Natural killer cell (primary cell): Measurements from ENCODE around the gene KRTAP3-2. TPM values are rescaled to one million over a fixed set of nuclear protein-coding genes. Genes with fewer than 3 reads are reported as not detected.

Source experiments
- ATAC-seq, 3 donors: fragments of 150-1000 bp in 2 of 3; fragments of 200-7000 bp in 1 of 3; cut with Tn5 transposase; 1 replicate in 1 of 3; 2 replicates in 2 of 3; pipeline ENCODE4 v1.10.0; 2021; ENCODE audit warnings: mild to moderate bottlenecking in 2 of 3, moderate library complexity in 2 of 3
- DNase-seq, 2 donors: peaks; one replicate each; pipeline versions ENCODE4 v3.0.0 to v3.0.0-alpha.2; 2013 to 2021; ENCODE audit warnings: mixed read lengths in 1 of 2
- H3K27ac ChIP-seq: one replicate; pipeline ENCODE4 v1.5.1; 2013; ENCODE audit warnings: mild to moderate bottlenecking, low read length
- H3K27me3 ChIP-seq: one replicate; pipeline ENCODE4 v1.6.1; 2013; ENCODE audit warnings: low read length; ENCODE audit not compliant: control insufficient read depth, insufficient read depth
- H3K36me3 ChIP-seq: one replicate; pipeline ENCODE4 v1.6.1; 2013; ENCODE audit warnings: low read length; ENCODE audit not compliant: control insufficient read depth, insufficient read depth
- H3K4me1 ChIP-seq: one replicate; pipeline ENCODE4 v1.6.1; 2013; ENCODE audit warnings: low read length; ENCODE audit not compliant: control insufficient read depth, insufficient read depth
- H3K4me3 ChIP-seq: one replicate; pipeline ENCODE4 v1.5.1; 2013; ENCODE audit warnings: low read length
- H3K9me3 ChIP-seq: one replicate; pipeline ENCODE4 v1.6.1; 2013; ENCODE audit warnings: low read length; ENCODE audit not compliant: control insufficient read depth, insufficient read depth
- H3K27ac Mint-ChIP-seq, 2 donors: one replicate each; pipeline ENCODE4 v1.8.0; 2022; ENCODE audit warnings: mild to moderate bottlenecking in 2 of 2, mixed read lengths in 2 of 2, moderate library complexity in 1 of 2
- H3K27me3 Mint-ChIP-seq, 2 donors: one replicate each; pipeline ENCODE4 v1.8.0; 2022; ENCODE audit warnings: low read depth in 2 of 2, mixed read lengths in 2 of 2
- H3K36me3 Mint-ChIP-seq: one replicate; pipeline ENCODE4 v1.8.0; 2022; ENCODE audit warnings: mixed read lengths
- H3K4me1 Mint-ChIP-seq, 2 donors: one replicate each; pipeline ENCODE4 v1.8.0; 2022; ENCODE audit warnings: mixed read lengths in 2 of 2
- H3K4me3 Mint-ChIP-seq: one replicate; pipeline ENCODE4 v1.8.0; 2022; ENCODE audit warnings: mild to moderate bottlenecking, moderate library complexity, mixed read lengths
- H3K9me3 Mint-ChIP-seq, 2 donors: one replicate each; pipeline ENCODE4 v1.8.0; 2022; ENCODE audit warnings: mixed read lengths in 2 of 2
- CTCF ChIP-seq: fragments of 200-600 bp; IDR thresholded peaks from one replicate; pipeline ENCODE4 v1.8.0; 2022; ENCODE audit warnings: antibody characterized with exemption
- WGBS: methylation state at CpG from one replicate; pipeline ENCODE4 v1.1.7; 2013; ENCODE audit warnings: missing lambda C conversion rate; ENCODE audit not compliant: insufficient coverage; 5-methylcytosine and 5-hydroxymethylcytosine counted together
- intact Hi-C: fragments of 100-400 bp; cut with micrococcal nuclease; formaldehyde crosslinking; loops from one replicate; pipeline ENCODE4 v1.14.2; 2022
- total RNA-seq, 4 donors: library from RNA; stranded (reverse); fragments of 120-200 nt in 1 of 4; gene quantifications; one replicate each; pipeline versions ENCODE4 v1.2.3 to v1.2.4, GENCODE V29; 2013 to 2022

Gene KRTAP3-2
- total RNA-seq, 3 donors from 2014 or later (not counting 1 experiment from before 2014, with no cell fraction given), result not detected

GRCh38 chr17:40997361-40997760 is 2.3 kb downstream of the KRTAP3-2 start:
- Mint-ChIP-seq H3K36me3 (no peaks in the 10 kb centered on the region), H3K9me3 (no peaks in the 10 kb centered on the region), H3K4me1 (no peaks in the 10 kb centered on the region), H3K27me3 (peaks cover 41 to 58% of the 10 kb centered on the region in 2 donors), H3K4me3 (no peak overlapping the region), H3K27ac (no peak overlapping the region)
- 91% methylated on average over 2 of the region's 2 CpGs for WGBS
- Histone ChIP-seq H3K36me3 (no peaks in the 10 kb centered on the region), H3K4me1 (no peaks in the 10 kb centered on the region), H3K27ac (no peak overlapping the region), H3K4me3 (no peak overlapping the region), H3K27me3 (peaks cover 14% of the 10 kb centered on the region), H3K9me3 (no peaks in the 10 kb centered on the region)
- intact Hi-C loops, result no loop called here
- DNase-seq (no peak), ATAC-seq (no peak)
- TF ChIP-seq CTCF, result no peak

GRCh38 chr17:40996829-40997228 is 2.9 kb downstream of the KRTAP3-2 start:
- ATAC-seq (no peak), DNase-seq (no peak)
- Histone ChIP-seq H3K27me3 (peaks cover 15% of the 10 kb centered on the region), H3K4me1 (no peaks in the 10 kb centered on the region), H3K9me3 (no peaks in the 10 kb centered on the region), H3K36me3 (no peaks in the 10 kb centered on the region), H3K4me3 (no peak overlapping the region), H3K27ac (no peak overlapping the region)
- Mint-ChIP-seq H3K27ac (no peak overlapping the region), H3K4me1 (no peaks in the 10 kb centered on the region), H3K4me3 (no peak overlapping the region), H3K36me3 (no peaks in the 10 kb centered on the region), H3K27me3 (peaks cover 43 to 63% of the 10 kb centered on the region in 2 donors), H3K9me3 (no peaks in the 10 kb centered on the region)
- intact Hi-C loops, result no loop called here
- TF ChIP-seq CTCF, result no peak
- 79% methylated on average over 3 of the region's 4 CpGs for WGBS

GRCh38 chr17:40995116-40995515 is 4.6 kb downstream of the KRTAP3-2 start:
- H3K27me3 ChIP-seq, result peaks cover 15% of the 10 kb centered on the region
- Mint-ChIP-seq H3K4me1 (no peaks in the 10 kb centered on the region), H3K27ac (no peak overlapping the region), H3K4me3 (no peak overlapping the region), H3K9me3 (no peaks in the 10 kb centered on the region), H3K36me3 (no peaks in the 10 kb centered on the region), H3K27me3 (peaks cover 44 to 74% of the 10 kb centered on the region in 2 donors)
- TF ChIP-seq CTCF, result no peak
- no CpG with 5 or more reads among the region's 1 CpG for WGBS
- no peaks in the 10 kb centered on the region for H3K4me1 ChIP-seq
- ATAC-seq (no peak), DNase-seq (no peak)
- no peaks in the 10 kb centered on the region for H3K36me3 ChIP-seq
- no peak overlapping the region for H3K4me3 ChIP-seq
- intact Hi-C loops, result no loop called here
- no peaks in the 10 kb centered on the region for H3K9me3 ChIP-seq
- no peak overlapping the region for H3K27ac ChIP-seq

GRCh38 chr17:40993839-40994238 is 5.9 kb downstream of the KRTAP3-2 start, which contains the start of gene KRTAP3-3:
Gene KRTAP3-3, minus strand, starts transcription at chr17:40994164. Its CDS starts 67 bp downstream, at chr17:40994097.
- no peaks in the 10 kb centered on the region for H3K4me1 Mint-ChIP-seq
- H3K27ac Mint-ChIP-seq, result no peak within 1 kb of the TSS
- no peak for DNase-seq
- Histone ChIP-seq H3K4me1 (no peaks in the 10 kb centered on the region), H3K27ac (no peak within 1 kb of the TSS), H3K36me3 (no peaks in the 10 kb centered on the region), H3K27me3 (peaks cover 15% of the 10 kb centered on the region), H3K4me3 (no peak within 1 kb of the TSS), H3K9me3 (no peaks in the 10 kb centered on the region)
- ATAC-seq, result no peak
- no peaks in the 10 kb centered on the region for H3K36me3 Mint-ChIP-seq
- 56% methylated on average over 4 of the region's 4 CpGs for WGBS
- peaks cover 38 to 77% of the 10 kb centered on the region in 2 donors for H3K27me3 Mint-ChIP-seq
- TF ChIP-seq CTCF, result no peak
- H3K4me3 Mint-ChIP-seq, result no peak within 1 kb of the TSS
- intact Hi-C loops, result no loop called here
- no peaks in the 10 kb centered on the region for H3K9me3 Mint-ChIP-seq
